Upper lobe of left lung (tissue), 6 donors: ENCODE measurements around the gene MAF. TPM values are rescaled to one million over a fixed set of nuclear protein-coding genes. Genes with fewer than 3 reads are reported as not detected.
A peak's percentile ranks its signal among the peaks of the same experiment; 100 is the strongest.

Source experiments
- ATAC-seq, 2 donors: fragments of 200-7000 bp; cut with Tn5 transposase; one replicate each; pipeline ENCODE4 v1.9.1; 2022; ENCODE audit warnings: mild to moderate bottlenecking in 2 of 2, moderate library complexity in 2 of 2; ENCODE audit not compliant: low FRiP score in 2 of 2
- DNase-seq, 2 donors: peaks; one replicate each; pipeline ENCODE4 v3.0.0-alpha.2; 2019 to 2020
- H3K27ac ChIP-seq, 4 donors: fragments of 200-600 bp; sonication (generic); one replicate each; pipeline ENCODE4 v1.5.1; 2016 to 2019
- H3K27me3 ChIP-seq, 4 donors: fragments of 200-600 bp; sonication (generic); one replicate each; pipeline ENCODE4 v1.5.1; 2017 to 2019
- H3K36me3 ChIP-seq, 4 donors: fragments of 200-600 bp; sonication (generic); one replicate each; pipeline ENCODE4 v1.5.1; 2016 to 2019
- H3K4me1 ChIP-seq, 4 donors: fragments of 200-600 bp; sonication (generic); one replicate each; pipeline ENCODE4 v1.5.1; 2018 to 2019
- H3K4me3 ChIP-seq, 4 donors: fragments of 200-600 bp; sonication (generic); one replicate each; pipeline ENCODE4 v1.5.1; 2017 to 2019; ENCODE audit warnings: mild to moderate bottlenecking in 2 of 4, moderate library complexity in 1 of 4
- H3K9me3 ChIP-seq, 4 donors: fragments of 200-600 bp; sonication (generic); one replicate each; pipeline ENCODE4 v1.5.1; 2018 to 2019
- EP300 ChIP-seq, 4 donors: sonication (generic); formaldehyde crosslinking; IDR thresholded peaks; one replicate each; pipeline ENCODE4 v1.5.1; 2017; ENCODE audit warnings: antibody characterized with exemption in 4 of 4, control low read depth in 2 of 4
- POLR2A ChIP-seq, 4 donors: fragments of 450-650 bp; IDR thresholded peaks; one replicate each; pipeline ENCODE4 v1.5.1; 2016 to 2017; ENCODE audit warnings: antibody characterized with exemption in 4 of 4, mild to moderate bottlenecking in 2 of 4
- POLR2AphosphoS5 ChIP-seq, 2 donors: sonication (generic); formaldehyde crosslinking; IDR thresholded peaks; one replicate each; pipeline ENCODE4 v1.5.1; 2017; ENCODE audit warnings: antibody characterized with exemption in 2 of 2
- WGBS, 2 donors: methylation state at CpG; one replicate each; pipeline ENCODE4 v1.1.5; 2017 to 2018; 5-methylcytosine and 5-hydroxymethylcytosine counted together
- total RNA-seq, 6 donors: library from RNA; depleted of rRNA in 4 of 6; stranded (reverse); fragments of >200 nt in 4 of 6; gene quantifications; one replicate each; pipeline versions ENCODE4 v1.1.0 to v1.2.1, GENCODE V29; 2016 to 2021
- TF ChIP-seq, protein P1 (sequence below), 6 experiments: fragments of 450-650 bp in 4 of 6; fragments of 200-600 bp in 2 of 6; sonication (generic) in 2 of 6; IDR thresholded peaks; one replicate each; pipeline ENCODE4 v1.5.1; 2016 to 2019; ENCODE audit warnings: antibody characterized with exemption in 6 of 6
- donor health status: DM: no; HTN: no; CAD: no; lungs with moderate emphysema.
- donor health status: DM: no; HTN: yes; CAD: no; lungs with severe emphysema.

Gene MAF
- total RNA-seq, 6 donors from 2014 or later, result 21.1 to 90.1 (median 57.4) TPM

DNA sequence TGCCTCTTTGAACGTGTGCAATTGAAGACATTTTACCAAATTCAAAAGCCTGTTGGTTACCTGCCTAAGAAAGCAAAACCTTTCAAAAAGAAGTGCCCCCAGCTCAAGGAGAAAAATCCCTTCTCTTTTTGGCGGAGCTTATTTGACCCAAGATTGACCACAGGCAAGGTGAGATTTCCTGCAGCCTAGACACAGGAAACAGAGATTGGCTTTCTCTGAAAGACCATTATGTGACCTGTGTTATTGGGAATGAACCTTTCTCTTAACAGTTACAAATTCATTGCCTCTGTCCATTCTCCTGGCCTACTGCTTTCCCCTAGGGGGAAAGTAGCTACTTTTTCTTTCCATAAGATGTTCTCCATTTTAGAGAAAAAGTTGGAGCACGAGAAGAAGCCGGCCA, 42.1 kb upstream of the MAF start:
- Histone ChIP-seq H3K27me3 (no peaks in the 10 kb centered on the region), H3K9me3 (no peaks in the 10 kb centered on the region), H3K27ac (no peak overlapping the region), H3K4me1 (peaks cover 0 to 5% (median 4%) of the 10 kb centered on the region in 4 donors), H3K4me3 (no peak overlapping the region), H3K36me3 (no peaks in the 10 kb centered on the region)
- ATAC-seq (no peak), DNase-seq (no peak)
- TF ChIP-seq POLR2A (IDR thresholded peaks at IDR 0.05) (no peak), POLR2AphosphoS5 (IDR thresholded peaks at IDR 0.05) (no peak), EP300 (IDR thresholded peaks at IDR 0.05) (no peak)
- TF ChIP-seq, protein P1, sequence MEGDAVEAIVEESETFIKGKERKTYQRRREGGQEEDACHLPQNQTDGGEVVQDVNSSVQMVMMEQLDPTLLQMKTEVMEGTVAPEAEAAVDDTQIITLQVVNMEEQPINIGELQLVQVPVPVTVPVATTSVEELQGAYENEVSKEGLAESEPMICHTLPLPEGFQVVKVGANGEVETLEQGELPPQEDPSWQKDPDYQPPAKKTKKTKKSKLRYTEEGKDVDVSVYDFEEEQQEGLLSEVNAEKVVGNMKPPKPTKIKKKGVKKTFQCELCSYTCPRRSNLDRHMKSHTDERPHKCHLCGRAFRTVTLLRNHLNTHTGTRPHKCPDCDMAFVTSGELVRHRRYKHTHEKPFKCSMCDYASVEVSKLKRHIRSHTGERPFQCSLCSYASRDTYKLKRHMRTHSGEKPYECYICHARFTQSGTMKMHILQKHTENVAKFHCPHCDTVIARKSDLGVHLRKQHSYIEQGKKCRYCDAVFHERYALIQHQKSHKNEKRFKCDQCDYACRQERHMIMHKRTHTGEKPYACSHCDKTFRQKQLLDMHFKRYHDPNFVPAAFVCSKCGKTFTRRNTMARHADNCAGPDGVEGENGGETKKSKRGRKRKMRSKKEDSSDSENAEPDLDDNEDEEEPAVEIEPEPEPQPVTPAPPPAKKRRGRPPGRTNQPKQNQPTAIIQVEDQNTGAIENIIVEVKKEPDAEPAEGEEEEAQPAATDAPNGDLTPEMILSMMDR (IDR thresholded peaks at IDR 0.05), result no peak
- 83% methylated on average over 4 of the region's 4 CpGs for WGBS, 2 donors

GRCh38 chr16:79640513-79641360, 40.2 kb upstream of the MAF start:
- 22% methylated on average over 16 of the region's 16 CpGs for WGBS, 2 donors
- Histone ChIP-seq H3K27me3 (no peaks in the 10 kb centered on the region), H3K9me3 (no peaks in the 10 kb centered on the region), H3K4me1 (peaks cover 0 to 5% (median 4%) of the 10 kb centered on the region in 4 donors), H3K36me3 (no peaks in the 10 kb centered on the region), H3K27ac (no peak overlapping the region), H3K4me3 (peak overlapping the region in 1 of 4 donors; percentile 26)
- no peak for DNase-seq
- peak in 1 of 2 donors; percentile 53 for ATAC-seq
- TF ChIP-seq POLR2A (IDR thresholded peaks at IDR 0.05), result no peak
- TF ChIP-seq, protein P1 (IDR thresholded peaks at IDR 0.05), result no peak
- TF ChIP-seq POLR2AphosphoS5 (IDR thresholded peaks at IDR 0.05), result no peak
- TF ChIP-seq EP300 (IDR thresholded peaks at IDR 0.05), result no peak

- TF ChIP-seq, protein P1 (IDR thresholded peaks at IDR 0.05), result no peak
- TF ChIP-seq POLR2A (IDR thresholded peaks at IDR 0.05) (no peak), EP300 (IDR thresholded peaks at IDR 0.05) (no peak), POLR2AphosphoS5 (IDR thresholded peaks at IDR 0.05) (no peak)
- Histone ChIP-seq H3K4me1 (peaks cover 0 to 5% (median 4%) of the 10 kb centered on the region in 4 donors), H3K27ac (no peak overlapping the region), H3K36me3 (no peaks in the 10 kb centered on the region), H3K9me3 (no peaks in the 10 kb centered on the region), H3K27me3 (no peaks in the 10 kb centered on the region), H3K4me3 (no peak overlapping the region)
- ATAC-seq (no peak), DNase-seq (peak in 1 of 2 donors; percentile 61)
- WGBS, 2 donors, result 77 to 86% methylated on average over 13 of the region's 13 CpGs
Observed at GRCh38 chr16:79639576-79640311, 39.2 kb upstream of the MAF start.

DNA sequence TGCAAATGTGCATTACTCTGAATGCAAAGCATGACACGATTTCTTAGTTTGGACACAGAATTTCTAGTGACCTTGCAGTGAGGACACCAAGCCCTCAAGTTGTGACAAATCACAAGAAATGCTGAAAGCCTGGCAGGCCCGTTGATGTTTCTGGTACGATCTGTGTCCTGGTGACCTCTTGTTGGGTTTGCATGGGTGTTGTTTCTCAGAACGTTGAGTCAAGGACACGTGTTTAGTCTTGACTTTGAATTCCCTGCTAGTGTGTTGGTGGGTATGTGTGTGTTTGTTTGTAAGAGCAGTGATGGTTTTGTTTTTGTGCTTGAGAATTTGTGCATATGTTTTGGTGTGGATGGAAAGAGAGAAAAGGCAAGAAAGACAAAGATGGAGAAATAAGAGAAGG, 37.8 kb upstream of the MAF start:
- no peak for ATAC-seq
- 84 to 93% methylated on average over 5 of the region's 5 CpGs for WGBS, 2 donors
- TF ChIP-seq EP300 (IDR thresholded peaks at IDR 0.05) (no peak), POLR2AphosphoS5 (IDR thresholded peaks at IDR 0.05) (no peak), POLR2A (IDR thresholded peaks at IDR 0.05) (no peak)
- TF ChIP-seq, protein P1 (IDR thresholded peaks at IDR 0.05), result no peak
- Histone ChIP-seq H3K36me3 (no peaks in the 10 kb centered on the region), H3K27ac (no peak overlapping the region), H3K9me3 (no peaks in the 10 kb centered on the region), H3K4me3 (no peak overlapping the region), H3K4me1 (peaks cover 0 to 5% (median 4%) of the 10 kb centered on the region in 4 donors), H3K27me3 (no peaks in the 10 kb centered on the region)
- DNase-seq, result no peak
